ENCODE measurements around the gene SDHAF1.
A peak's percentile ranks its signal among the peaks of the same experiment; 100 is the strongest.

Gene SDHAF1

DNA sequence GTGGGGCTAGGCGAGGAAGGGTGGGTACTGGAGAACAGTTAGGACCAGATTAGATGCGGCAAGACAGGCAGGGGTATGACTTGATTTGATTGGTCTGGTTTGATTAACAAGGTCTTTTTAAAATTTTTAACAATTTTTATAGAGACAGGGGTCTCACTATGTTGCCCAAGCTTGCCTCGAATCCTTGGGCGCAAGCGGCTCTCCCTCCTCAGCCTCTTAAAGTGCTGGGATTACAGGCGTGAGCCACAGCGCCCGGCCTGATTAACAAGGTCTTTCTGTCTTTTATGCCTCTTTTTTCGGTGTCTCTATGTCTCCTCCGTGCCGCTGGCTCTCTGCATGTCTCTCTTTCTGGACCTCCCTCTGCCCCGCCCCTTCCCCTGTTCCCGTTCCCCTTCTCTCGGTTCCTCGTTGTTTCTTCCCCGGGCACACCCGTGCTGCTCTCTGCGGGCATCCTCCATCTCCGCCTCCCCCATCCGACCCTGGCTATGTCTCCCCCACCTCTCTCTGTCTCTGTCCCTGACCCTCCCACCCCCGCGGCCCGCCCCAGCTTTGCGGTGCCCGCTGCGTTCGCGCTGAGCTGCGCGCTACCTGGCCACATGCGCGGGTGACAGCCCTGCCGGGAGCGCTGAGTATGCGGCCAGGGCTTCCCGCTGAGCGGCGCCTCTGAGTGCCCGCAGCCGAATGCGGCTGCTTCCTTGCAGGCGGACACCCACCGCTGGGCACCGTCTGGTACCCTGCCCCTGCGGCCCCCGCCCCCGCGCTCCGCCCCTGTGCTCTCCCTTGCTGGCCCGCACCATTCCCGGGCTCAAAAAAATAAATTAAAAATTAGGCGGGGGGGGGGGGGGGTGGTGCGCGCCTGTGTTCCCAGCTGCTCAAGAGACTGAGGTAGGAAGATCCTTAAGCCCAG, 8.1 kb upstream of the SDHAF1 start:
- 0 out of 2 replicates have a peak, but pooled peaks have one; percentile 14 for TF ChIP-seq CTCF (IDR thresholded peaks at IDR 0.05; ENCODE audit: borderline replicate concordance, insufficient read depth, low read depth, low read length)
- H3K4me3 ChIP-seq (ENCODE audit: low read depth, low read length) = peak overlapping the region; percentile 37

DNA sequence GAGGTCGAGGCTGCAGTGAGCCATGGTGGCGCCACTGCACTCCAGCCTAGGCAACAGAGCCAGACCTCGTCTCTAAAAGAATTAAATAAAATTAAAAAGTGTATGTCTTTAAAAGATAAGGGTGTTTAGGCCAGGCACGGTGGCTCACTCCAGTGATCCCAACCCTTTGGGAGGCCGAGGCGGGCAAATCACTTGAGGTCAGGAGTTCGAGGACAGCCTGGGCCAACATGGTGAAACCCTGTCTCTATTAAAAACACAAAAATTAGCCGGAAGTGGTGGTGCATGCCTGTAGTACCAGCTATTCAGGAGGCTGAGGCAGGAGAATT, 7.5 kb upstream of the SDHAF1 start:
- TF ChIP-seq CTCF (IDR thresholded peaks at IDR 0.05; ENCODE audit: borderline replicate concordance, insufficient read depth, low read depth, low read length) = no peak
- no peak overlapping the region for H3K4me3 ChIP-seq (ENCODE audit: low read depth, low read length)

- TF ChIP-seq CTCF (IDR thresholded peaks at IDR 0.05; ENCODE audit: borderline replicate concordance, insufficient read depth, low read depth, low read length) = no peak
- H3K4me3 ChIP-seq (ENCODE audit: low read depth, low read length) = no peak overlapping the region
These were observed 6.2 kb upstream of the SDHAF1 start for GRCh38 chr19:35988824-35989223.

- no peak for TF ChIP-seq CTCF (IDR thresholded peaks at IDR 0.05; ENCODE audit: borderline replicate concordance, insufficient read depth, low read depth, low read length)
These were observed 4.8 kb upstream of the SDHAF1 start for GRCh38 chr19:35990156-35990555.

GRCh38 chr19:35990771-35991730, 3.9 kb upstream of the SDHAF1 start:
- TF ChIP-seq CTCF (IDR thresholded peaks at IDR 0.05; ENCODE audit: borderline replicate concordance, insufficient read depth, low read depth, low read length) = no peak
- H3K4me3 ChIP-seq (ENCODE audit: low read depth, low read length) = no peak overlapping the region

More at GRCh38 chr19:35990156-35990555, 4.8 kb upstream of the SDHAF1 start:
- no peak overlapping the region for H3K4me3 ChIP-seq (ENCODE audit: low read depth, low read length)

- no peak for TF ChIP-seq CTCF (IDR thresholded peaks at IDR 0.05; ENCODE audit: borderline replicate concordance, insufficient read depth, low read depth, low read length)
- H3K4me3 ChIP-seq (ENCODE audit: low read depth, low read length) = no peak overlapping the region
These were observed 3.1 kb upstream of the SDHAF1 start for GRCh38 chr19:35991731-35992450.

Measured in GM12875 (cell line).